Measurements from ENCODE around the gene EGFL7.

Gene EGFL7

GRCh38 chr9:136674786-136675349 is 12.2 kb downstream of the EGFL7 start:
- DNase-seq = peak; percentile 99

- DNase-seq = peak; percentile 96
Measured at GRCh38 chr9:136675477-136676296, 13.0 kb downstream of the EGFL7 start.

- DNase-seq = peak; percentile 54
Measured at GRCh38 chr9:136676297-136676794, 13.6 kb downstream of the EGFL7 start.

GRCh38 chr9:136676920-136677686 is 14.4 kb downstream of the EGFL7 start:
- no peak for DNase-seq

GRCh38 chr9:136678034-136678433 is 15.3 kb downstream of the EGFL7 start:
- no peak for DNase-seq

- DNase-seq = no peak
Measured at GRCh38 chr9:136678624-136679023, 15.9 kb downstream of the EGFL7 start.

- no peak for DNase-seq
Measured at GRCh38 chr9:136679431-136679941, 16.8 kb downstream of the EGFL7 start.

GRCh38 chr9:136681029-136681428 is 18.3 kb downstream of the EGFL7 start:
- no peak for DNase-seq

- DNase-seq = no peak
Measured at GRCh38 chr9:136681945-136682699, 19.4 kb downstream of the EGFL7 start.

- DNase-seq = no peak
Measured at GRCh38 chr9:136682710-136683109, 20.0 kb downstream of the EGFL7 start.

GRCh38 chr9:136683173-136683745 is 20.5 kb downstream of the EGFL7 start:
- no peak for DNase-seq

GRCh38 chr9:136683755-136684154 is 21.0 kb downstream of the EGFL7 start:
- no peak for DNase-seq

GRCh38 chr9:136684339-136684738 is 21.6 kb downstream of the EGFL7 start:
- DNase-seq = no peak

GRCh38 chr9:136684799-136685198 is 22.1 kb downstream of the EGFL7 start:
- DNase-seq = no peak

GRCh38 chr9:136685216-136685615 is 22.5 kb downstream of the EGFL7 start:
- no peak for DNase-seq

- DNase-seq = no peak
Measured at GRCh38 chr9:136685790-136686533, 23.2 kb downstream of the EGFL7 start.

GRCh38 chr9:136686534-136686793 is 23.7 kb downstream of the EGFL7 start:
- no peak for DNase-seq

GRCh38 chr9:136686794-136687711 is 24.3 kb downstream of the EGFL7 start, which contains the start of gene AGPAT2:
Gene AGPAT2, minus strand, starts transcription at chr9:136687457. Its CDS starts 100 bp downstream, at chr9:136687357.
- peak; percentile 94 for DNase-seq

GRCh38 chr9:136687721-136688223 is 25.1 kb downstream of the EGFL7 start:
- peak; percentile 92 for DNase-seq

Measured in DMS53 (cell line).